Measurements from ENCODE around the gene PPM1M.

Gene PPM1M

DNA sequence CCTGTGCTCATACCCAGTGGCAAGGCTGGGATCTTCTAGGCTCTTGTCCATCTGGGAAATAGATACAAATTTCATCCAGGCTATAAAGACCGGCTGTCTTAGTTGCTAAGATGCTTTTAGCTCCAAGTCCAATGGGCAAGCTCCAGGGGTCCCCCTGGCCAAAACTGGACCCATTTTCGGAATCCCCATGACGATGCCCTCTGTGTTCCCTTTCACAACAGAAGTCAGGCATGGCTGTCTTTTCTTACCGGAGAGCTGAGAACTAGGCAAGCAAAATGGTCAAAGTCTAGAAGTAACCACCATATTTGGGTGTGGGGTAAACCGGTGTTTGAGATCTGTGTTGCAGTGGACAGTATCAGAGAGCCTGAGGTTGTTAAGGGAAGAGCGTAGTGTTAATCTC is 43.1 kb downstream of the PPM1M start:
- peak overlapping the region; percentile 87 for H3K4me3 ChIP-seq (ENCODE audit: low read depth, low read length)
- TF ChIP-seq, protein P1, sequence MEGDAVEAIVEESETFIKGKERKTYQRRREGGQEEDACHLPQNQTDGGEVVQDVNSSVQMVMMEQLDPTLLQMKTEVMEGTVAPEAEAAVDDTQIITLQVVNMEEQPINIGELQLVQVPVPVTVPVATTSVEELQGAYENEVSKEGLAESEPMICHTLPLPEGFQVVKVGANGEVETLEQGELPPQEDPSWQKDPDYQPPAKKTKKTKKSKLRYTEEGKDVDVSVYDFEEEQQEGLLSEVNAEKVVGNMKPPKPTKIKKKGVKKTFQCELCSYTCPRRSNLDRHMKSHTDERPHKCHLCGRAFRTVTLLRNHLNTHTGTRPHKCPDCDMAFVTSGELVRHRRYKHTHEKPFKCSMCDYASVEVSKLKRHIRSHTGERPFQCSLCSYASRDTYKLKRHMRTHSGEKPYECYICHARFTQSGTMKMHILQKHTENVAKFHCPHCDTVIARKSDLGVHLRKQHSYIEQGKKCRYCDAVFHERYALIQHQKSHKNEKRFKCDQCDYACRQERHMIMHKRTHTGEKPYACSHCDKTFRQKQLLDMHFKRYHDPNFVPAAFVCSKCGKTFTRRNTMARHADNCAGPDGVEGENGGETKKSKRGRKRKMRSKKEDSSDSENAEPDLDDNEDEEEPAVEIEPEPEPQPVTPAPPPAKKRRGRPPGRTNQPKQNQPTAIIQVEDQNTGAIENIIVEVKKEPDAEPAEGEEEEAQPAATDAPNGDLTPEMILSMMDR (IDR thresholded peaks at IDR 0.05; ENCODE audit: insufficient read depth, low read depth, low read length, missing control alignments), result no peak
- DNase-seq (ENCODE audit: low read depth), result no peak

DNA sequence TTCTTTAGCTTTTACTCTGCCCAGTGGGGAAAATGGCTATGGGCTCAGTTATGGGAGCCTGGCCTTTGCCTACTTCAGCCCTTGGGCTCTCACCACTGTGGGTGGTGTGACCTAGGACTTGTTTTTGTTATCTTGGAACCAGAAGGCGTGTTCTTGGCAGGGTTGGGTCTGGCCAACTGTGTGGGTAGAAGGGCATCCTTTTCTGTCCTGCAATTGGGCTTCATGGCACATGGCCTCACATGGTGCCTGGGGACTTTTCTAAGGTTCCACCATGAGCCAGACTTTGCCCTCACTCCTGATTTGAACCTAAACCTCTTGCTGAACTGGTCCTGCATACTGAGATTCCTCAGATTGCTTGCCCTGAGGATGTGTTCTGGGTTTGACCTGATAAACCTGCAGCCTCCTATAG is 43.8 kb downstream of the PPM1M start:
- H3K4me3 ChIP-seq (ENCODE audit: low read depth, low read length), result no peak overlapping the region
- no peak for DNase-seq (ENCODE audit: low read depth)
- TF ChIP-seq, protein P1 (IDR thresholded peaks at IDR 0.05; ENCODE audit: insufficient read depth, low read depth, low read length, missing control alignments), result no peak

DNA sequence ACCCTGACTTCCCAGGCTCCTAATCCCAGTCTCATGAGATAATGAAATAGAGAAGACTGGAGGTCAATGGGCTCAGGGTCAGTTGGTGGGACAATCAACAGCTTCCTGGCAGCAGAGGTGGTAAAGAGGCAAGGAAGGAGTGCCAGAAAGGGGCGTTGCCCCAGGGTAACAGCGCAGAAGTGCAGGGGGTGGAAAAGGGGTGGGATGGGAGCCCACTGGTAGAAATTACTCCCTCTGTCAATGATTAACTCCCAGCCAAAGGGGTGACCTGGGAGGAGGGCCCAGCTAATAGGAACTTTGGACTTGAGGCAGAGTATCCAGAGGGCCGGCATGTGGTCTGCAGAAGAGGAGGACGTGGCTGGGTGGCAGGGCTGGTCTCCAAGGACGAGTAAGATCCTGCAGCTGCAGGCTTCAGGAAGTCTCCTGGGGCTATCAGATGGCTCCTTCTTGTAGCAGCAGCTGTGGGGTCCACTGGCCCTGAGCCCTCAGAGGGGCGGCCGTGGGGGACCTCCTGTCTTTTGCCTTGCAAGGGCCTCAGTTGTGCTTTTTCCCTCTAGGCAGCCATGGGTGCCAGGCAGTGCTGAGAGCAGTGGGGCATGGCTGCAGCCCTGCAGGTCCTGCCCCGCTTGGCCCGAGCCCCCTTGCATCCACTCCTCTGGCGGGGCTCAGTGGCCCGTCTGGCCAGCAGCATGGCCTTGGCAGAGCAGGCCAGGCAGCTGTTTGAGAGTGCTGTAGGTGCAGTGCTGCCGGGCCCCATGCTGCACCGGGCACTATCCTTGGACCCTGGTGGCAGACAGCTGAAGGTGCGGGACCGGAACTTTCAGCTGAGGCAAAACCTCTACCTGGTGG is 44.4 kb downstream of the PPM1M start:
- no peak overlapping the region for H3K4me3 ChIP-seq (ENCODE audit: low read depth, low read length)
- no peak for DNase-seq (ENCODE audit: low read depth)
- TF ChIP-seq, protein P1 (IDR thresholded peaks at IDR 0.05; ENCODE audit: insufficient read depth, low read depth, low read length, missing control alignments), result no peak

DNA sequence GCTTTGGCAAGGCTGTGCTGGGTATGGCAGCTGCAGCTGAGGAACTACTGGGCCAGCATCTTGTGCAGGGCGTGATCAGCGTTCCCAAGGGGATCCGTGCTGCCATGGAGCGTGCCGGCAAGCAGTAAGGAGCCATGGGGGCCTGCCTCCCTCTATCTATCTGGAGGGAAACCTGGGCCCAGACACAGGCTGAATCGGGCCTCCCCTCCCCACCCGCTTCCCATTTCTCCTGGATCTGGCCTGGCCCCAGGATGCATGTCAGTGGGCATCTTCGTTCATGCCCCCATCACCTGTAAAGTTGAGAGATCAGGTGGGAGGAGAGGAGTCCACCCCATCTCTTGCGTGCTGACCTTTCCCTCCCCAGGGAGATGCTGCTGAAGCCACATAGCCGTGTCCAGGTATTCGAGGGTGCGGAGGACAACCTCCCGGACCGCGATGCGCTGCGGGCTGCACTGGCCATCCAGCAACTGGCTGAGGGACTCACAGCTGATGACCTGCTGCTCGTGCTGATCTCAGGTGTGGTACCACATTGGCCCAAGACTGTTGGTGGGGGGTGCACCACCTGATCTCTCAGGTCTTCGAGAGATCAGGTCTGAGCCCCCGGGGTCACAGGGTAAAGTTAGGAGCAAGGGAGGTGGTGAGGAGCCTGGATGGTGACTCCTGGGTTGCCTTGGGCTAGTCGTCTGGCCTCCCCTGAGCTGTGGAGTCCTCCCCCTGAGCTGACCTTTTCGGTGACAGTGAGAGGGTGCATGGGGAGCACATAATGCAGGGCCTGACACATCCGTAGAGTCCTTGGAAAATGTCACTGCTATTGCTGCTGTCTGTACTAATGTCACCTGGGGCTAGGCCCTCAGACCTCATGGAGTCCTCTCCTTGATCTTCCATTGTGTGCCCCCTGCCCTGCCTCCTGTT is 45.3 kb downstream of the PPM1M start:
- no peak for DNase-seq (ENCODE audit: low read depth)
- H3K4me3 ChIP-seq (ENCODE audit: low read depth, low read length), result no peak overlapping the region
- TF ChIP-seq, protein P1 (IDR thresholded peaks at IDR 0.05; ENCODE audit: insufficient read depth, low read depth, low read length, missing control alignments), result no peak

DNA sequence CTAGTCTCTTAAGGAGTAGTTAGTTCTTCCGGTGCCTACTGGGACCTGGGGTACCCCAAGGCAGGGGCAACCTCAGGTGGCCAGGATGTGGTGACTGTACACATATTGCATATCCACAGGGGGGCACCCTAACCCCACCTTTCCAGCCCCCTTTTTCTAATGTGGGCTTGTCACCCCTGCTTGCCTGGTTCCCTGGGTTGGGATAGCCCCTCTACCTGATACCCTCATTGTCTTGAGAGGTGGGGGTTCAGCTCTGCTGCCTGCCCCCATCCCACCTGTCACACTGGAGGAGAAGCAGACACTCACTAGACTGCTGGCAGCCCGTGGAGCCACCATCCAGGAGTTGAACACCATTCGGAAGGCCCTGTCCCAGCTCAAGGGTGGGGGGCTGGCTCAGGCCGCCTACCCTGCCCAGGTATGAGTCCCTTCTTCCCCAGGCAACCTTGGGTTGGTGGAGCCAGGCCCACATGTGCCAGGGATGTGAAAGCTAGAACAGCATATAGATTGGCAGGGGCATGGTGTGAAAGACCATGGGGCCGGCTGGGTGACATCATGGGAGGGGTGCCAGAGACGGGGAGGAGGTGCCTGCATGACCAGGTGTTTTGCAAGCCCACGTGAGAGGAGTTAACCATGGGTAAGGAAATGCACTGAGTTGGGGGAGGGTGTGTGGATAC is 46.1 kb downstream of the PPM1M start:
- TF ChIP-seq, protein P1 (IDR thresholded peaks at IDR 0.05; ENCODE audit: insufficient read depth, low read depth, low read length, missing control alignments), result peak; percentile 61
- H3K4me3 ChIP-seq (ENCODE audit: low read depth, low read length), result no peak overlapping the region
- peak; percentile 57 for DNase-seq (ENCODE audit: low read depth)

DNA sequence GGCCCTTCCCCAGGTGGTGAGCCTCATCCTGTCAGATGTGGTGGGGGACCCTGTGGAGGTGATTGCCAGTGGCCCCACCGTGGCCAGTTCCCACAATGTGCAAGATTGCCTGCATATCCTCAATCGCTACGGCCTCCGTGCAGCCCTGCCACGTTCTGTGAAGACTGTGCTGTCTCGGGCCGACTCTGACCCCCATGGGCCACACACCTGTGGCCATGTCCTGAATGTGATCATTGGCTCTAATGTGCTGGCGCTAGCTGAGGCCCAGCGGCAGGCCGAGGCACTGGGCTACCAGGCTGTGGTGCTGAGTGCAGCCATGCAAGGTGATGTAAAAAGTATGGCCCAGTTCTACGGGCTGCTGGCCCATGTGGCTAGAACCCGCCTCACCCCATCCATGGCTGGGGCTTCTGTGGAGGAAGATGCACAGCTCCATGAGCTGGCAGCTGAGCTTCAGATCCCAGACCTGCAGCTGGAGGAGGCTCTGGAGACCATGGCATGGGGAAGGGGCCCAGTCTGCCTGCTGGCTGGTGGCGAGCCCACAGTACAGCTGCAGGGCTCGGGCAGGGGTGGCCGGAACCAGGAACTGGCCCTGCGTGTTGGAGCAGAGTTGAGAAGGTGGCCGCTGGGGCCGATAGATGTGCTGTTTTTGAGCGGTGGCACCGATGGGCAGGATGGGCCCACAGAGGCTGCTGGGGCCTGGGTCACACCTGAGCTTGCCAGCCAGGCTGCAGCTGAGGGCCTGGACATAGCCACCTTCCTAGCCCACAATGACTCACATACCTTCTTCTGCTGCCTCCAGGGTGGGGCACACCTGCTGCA is 46.9 kb downstream of the PPM1M start:
- TF ChIP-seq, protein P1 (IDR thresholded peaks at IDR 0.05; ENCODE audit: insufficient read depth, low read depth, low read length, missing control alignments), result no peak
- H3K4me3 ChIP-seq (ENCODE audit: low read depth, low read length), result no peak overlapping the region
- DNase-seq (ENCODE audit: low read depth), result no peak

Data from GM12865 (cell line).